Measurements from ENCODE around the gene CDA.

Gene CDA

GRCh38 chr1:20648946-20649345 lies 60.0 kb downstream of the CDA start:
- DNase-seq (ENCODE audit: low spot score): no peak

DNA sequence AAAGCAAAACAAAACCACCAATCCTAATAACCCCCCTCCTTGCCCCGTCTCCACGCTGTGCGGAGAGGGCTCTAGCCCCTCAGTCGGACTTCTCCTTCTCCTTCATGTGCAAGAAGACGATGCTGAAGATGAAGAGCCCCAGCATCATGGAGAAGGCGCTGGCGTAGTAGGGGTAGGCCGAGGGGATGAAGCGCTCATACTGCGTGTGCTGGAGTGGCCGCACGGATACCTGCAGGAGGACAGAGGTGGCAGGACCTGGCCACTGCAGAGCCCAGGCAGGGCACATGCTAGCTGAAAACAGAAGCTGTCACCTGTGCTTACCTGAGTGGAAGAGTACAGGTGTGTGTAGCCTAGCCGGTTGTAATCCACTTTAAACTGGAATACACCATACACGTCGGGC lies 63.4 kb downstream of the CDA start:
- DNase-seq (ENCODE audit: low spot score): no peak

DNA sequence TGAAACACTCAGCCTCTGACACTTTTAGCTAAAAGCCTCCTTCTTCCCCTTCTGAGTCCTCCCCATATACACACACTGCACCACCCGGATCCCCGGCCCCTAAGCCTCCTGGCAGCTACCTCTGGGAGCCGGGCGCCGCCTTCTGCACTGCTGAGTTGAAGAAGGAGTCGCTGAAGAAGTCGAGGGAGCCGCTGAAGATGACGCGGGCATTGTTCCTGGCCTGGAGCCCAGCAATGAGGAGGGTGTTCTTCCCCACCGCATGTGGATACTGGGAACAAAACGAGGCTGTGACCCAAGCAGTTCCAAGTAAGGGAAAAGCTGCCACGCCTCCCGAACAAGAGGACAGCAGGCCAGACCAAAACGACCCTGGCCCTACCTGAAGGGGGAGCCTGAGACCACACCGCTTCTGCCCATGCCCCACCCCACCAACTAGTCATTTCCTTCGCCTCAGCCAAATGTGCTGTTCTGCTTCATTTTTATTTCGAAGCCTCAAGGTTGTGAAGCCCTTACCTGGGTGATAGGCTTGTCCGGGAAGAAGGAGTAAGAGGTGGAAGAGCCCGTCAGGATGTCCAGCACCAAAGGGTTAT lies 65.3 kb downstream of the CDA start:
- DNase-seq (ENCODE audit: low spot score): no peak

GRCh38 chr1:20657024-20657423 lies 68.1 kb downstream of the CDA start:
- DNase-seq (ENCODE audit: low spot score): no peak

GRCh38 chr1:20658166-20658915 lies 69.4 kb downstream of the CDA start:
- DNase-seq (ENCODE audit: low spot score): no peak

DNA sequence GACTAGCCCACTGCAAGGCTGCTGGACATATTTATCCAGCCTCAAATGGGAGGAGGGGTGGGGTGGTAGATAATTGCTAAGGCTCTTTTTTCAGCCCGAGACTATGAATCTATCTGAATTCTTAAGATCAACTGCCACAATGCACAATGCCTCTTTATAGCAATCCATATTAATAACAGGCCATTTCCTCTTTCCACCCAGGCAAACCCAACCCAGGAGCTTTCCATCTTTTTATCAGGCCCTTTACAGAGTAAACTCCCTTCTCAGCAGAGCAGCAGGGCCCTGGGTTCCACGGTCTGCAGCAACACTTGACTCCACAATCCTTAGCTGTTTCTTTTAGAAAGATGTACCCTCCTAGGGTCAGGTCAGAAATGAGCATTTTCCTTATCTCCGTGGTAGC lies 71.5 kb downstream of the CDA start:
- DNase-seq (ENCODE audit: low spot score): no peak

DNA sequence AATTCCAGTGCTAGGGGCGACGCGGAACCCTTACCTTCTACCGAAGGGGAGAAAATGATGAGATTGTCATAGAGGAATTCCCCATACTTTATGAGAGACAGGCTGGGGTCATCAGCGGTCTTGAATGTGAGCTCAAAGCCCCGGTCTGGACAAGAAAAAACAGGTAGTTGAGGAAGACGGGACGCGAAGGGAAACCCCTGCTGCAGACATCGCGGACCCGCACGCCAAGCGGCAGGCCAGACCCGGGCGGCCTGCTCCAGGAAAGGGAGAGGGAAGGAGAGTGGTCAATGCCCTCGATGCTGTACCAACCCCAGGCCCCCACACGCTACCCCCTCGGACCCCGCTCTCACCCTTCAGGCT lies 71.9 kb downstream of the CDA start:
- no peak for DNase-seq (ENCODE audit: low spot score)

GRCh38 chr1:20661207-20662109 lies 72.6 kb downstream of the CDA start, which contains the start of gene DDOST:
Gene DDOST (minus strand): TSS chr1:20661369. CDS start chr1:20661350, 19 bp downstream.
- DNase-seq (ENCODE audit: low spot score): peak; percentile 98

DNA sequence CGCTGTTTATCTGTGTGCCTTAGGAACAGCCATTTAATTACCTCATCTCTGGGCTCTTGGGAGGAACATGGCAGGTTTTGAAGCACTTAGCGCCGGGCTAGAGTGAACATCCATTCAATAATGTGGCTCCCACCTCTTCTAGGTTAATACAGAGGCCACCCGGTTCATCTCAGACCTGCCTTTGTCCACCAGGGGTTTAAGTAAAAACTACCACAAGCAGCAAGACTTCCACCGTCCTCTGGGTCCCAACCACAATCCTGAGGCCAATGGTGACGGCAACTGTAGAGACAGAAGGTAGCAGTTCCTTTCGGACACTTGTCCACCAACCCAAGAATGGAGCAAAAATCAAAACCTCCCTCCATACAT lies 73.2 kb downstream of the CDA start:
- no peak for DNase-seq (ENCODE audit: low spot score)

DNA sequence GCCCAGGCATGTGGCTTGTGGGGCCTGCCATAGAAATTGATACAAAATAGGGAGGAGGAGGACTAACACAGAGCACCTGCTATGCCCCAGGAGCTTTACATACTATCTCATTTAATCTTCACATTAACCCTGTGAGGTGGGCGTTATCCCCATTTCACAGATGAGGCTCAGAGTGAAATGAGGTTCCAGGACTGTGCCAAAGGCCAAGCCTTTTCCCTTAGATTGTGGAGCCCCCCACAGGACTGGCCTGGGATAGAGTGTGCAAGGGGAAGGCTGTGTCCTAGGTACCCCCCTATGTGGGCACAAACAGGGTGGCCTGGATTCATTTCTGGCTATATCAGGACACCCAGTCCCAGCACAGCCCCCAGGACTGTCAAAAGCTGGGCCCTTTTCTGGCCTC lies 74.5 kb downstream of the CDA start:
- no peak for DNase-seq (ENCODE audit: low spot score)

DNA sequence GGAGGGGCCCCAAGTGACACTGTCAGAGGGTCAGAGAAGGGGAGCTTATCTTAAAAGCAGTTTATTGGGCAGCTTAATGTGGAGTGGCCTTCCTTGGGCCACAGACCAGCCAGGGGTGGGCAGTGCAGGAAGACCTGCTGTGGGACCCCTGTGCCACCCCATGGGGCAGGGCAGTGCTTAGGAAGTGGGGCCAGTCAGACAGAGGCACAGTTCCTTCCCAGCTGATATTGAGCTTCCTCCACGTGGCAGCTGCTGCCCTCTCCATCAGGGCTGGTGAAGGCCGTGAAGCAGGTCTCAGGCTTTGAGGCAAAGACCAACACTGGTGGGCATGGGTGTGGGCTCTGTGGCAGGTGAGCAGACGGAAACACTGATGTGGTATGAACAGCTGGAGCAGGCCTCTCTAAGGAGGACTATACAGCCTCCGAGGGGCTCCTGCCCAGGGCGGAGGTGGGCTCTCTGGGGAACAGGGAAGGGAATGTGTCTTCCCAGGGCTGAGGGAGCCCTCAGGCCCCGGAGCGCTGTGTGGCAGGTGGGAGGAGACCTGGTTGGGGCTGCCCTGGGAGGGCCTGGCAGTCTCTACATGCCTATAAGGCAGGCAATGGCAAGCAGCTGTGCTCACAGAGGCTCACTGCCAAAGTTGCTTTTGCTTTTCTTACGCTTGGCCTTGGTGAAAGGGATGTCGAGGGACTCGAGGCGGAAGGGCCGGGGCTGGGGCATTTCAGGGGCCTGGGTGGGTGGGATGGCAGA lies 75.2 kb downstream of the CDA start:
- DNase-seq (ENCODE audit: low spot score): no peak

GRCh38 chr1:20665726-20666125 lies 76.8 kb downstream of the CDA start:
- no peak for DNase-seq (ENCODE audit: low spot score)

DNA sequence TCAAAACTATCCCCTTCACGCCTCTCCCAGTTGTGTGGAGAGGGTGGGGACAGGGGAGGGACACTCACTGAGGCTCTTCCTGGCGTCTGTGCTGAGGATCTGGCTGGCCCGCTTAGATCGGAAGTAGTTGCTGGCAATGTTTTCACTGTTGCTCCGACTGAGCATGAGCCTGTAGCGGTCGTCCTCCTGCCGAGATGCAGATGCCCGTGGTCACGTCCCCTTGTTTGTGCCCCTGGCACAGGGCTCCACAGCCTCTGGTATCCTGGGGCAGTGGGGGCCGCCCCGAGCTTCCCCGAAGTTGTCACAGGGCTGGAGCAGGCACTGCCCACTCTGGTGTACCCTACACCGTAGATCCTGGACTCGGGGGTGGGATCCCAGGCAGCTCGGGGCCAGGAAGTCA lies 77.2 kb downstream of the CDA start:
- no peak for DNase-seq (ENCODE audit: low spot score)

DNA sequence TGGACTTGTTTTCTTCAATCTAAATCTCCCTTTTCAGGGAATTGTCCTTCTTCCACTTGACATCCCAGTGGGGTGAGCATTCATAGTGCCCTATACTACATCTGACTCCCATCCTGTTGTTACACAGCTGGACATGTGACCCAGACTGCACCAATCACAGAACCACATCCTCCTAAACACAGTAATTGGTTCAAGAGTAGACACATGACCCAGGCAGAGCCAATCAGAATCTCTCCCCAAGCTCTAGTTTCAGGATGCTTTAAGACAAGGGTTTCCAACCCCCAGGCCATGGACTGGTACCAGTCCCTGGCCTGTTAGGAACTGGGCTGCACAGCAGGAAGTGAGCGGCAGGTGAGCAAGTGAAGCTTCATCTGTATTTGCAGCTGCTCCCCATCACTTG lies 77.9 kb downstream of the CDA start:
- DNase-seq (ENCODE audit: low spot score): peak; percentile 25
